CD14-positive monocyte (primary cell): ENCODE measurements around the gene PCCA. TPM values are rescaled to one million over a fixed set of nuclear protein-coding genes. Genes with fewer than 3 reads are reported as not detected.
A peak's percentile ranks its signal among the peaks of the same experiment; 100 is the strongest.

Experiments used
- DNase-seq, 3 donors: peaks; one replicate each; pipeline ENCODE4 v3.0.0-alpha.2; 2011 to 2022
- H2AFZ ChIP-seq: 2 replicates; pipeline ENCODE4 v1.6.0; 2012; ENCODE audit warnings: mild to moderate bottlenecking, low read depth, low read length, inconsistent platforms; ENCODE audit not compliant: insufficient read depth, poor library complexity, severe bottlenecking
- H3K27ac ChIP-seq, 2 donors: 1 replicate in 1 of 2; 2 replicates in 1 of 2; pipeline ENCODE4 v1.5.1; 2012 to 2013; ENCODE audit warnings: low read length in 2 of 2, control low read depth in 1 of 2, inconsistent platforms in 1 of 2, low read depth in 1 of 2, mild to moderate bottlenecking in 1 of 2
- H3K27me3 ChIP-seq, 2 donors: one replicate each; pipeline versions ENCODE4 v1.6.0 to v1.6.1; 2011 to 2013; ENCODE audit warnings: low read length in 2 of 2; ENCODE audit not compliant: control insufficient read depth in 2 of 2, insufficient read depth in 2 of 2
- H3K36me3 ChIP-seq, 2 donors: replicated peaks in 1 of 2; 1 replicate in 1 of 2; 2 replicates in 1 of 2; pipeline versions ENCODE4 v1.5.1 to v1.6.1; 2012 to 2013; ENCODE audit warnings: low read length in 2 of 2, control low read depth in 1 of 2, inconsistent platforms in 1 of 2, mild to moderate bottlenecking in 1 of 2; ENCODE audit not compliant: insufficient read depth in 2 of 2, control insufficient read depth in 1 of 2
- H3K4me1 ChIP-seq, 2 donors: 1 replicate in 1 of 2; 2 replicates in 1 of 2; pipeline versions ENCODE4 v1.5.1 to v1.6.1; 2012 to 2013; ENCODE audit warnings: low read length in 2 of 2, control low read depth in 1 of 2, inconsistent platforms in 1 of 2, mild to moderate bottlenecking in 1 of 2, moderate library complexity in 1 of 2; ENCODE audit not compliant: insufficient read depth in 2 of 2, control insufficient read depth in 1 of 2
- H3K4me2 ChIP-seq: replicated peaks from 2 replicates; pipeline ENCODE3; 2012; ENCODE audit warnings: low read length, moderate library complexity, mild to moderate bottlenecking; ENCODE audit not compliant: poor library complexity, severe bottlenecking; ENCODE audit errors: extremely low read depth
- H3K4me3 ChIP-seq, 3 experiments: fragments of 200-600 bp in 1 of 3; sonication (generic) in 1 of 3; replicated peaks in 1 of 3; 1 replicate in 2 of 3; 2 replicates in 1 of 3; pipeline ENCODE4 v1.5.1; 2011 to 2013; ENCODE audit warnings: low read length in 3 of 3, mild to moderate bottlenecking in 3 of 3, control low read depth in 2 of 3, low read depth in 2 of 3, inconsistent platforms in 1 of 3, moderate library complexity in 1 of 3
- H3K79me2 ChIP-seq: 2 replicates; pipeline ENCODE4 v1.6.0; 2012; ENCODE audit warnings: mild to moderate bottlenecking, control low read depth, inconsistent platforms, low read length, moderate library complexity; ENCODE audit not compliant: insufficient read depth
- H3K9ac ChIP-seq: 2 replicates; pipeline ENCODE4 v1.6.0; 2017; ENCODE audit warnings: low read length, mild to moderate bottlenecking; ENCODE audit not compliant: insufficient read depth, poor library complexity, severe bottlenecking
- H3K9me3 ChIP-seq, 2 donors: replicated peaks in 1 of 2; 1 replicate in 1 of 2; 2 replicates in 1 of 2; pipeline versions ENCODE4 v1.5.1 to v1.6.1; 2012 to 2013; ENCODE audit warnings: low read length in 2 of 2, control low read depth in 1 of 2; ENCODE audit not compliant: control insufficient read depth in 1 of 2, insufficient read depth in 1 of 2
- H4K20me1 ChIP-seq: 2 replicates; pipeline ENCODE4 v1.6.0; 2012; ENCODE audit warnings: mild to moderate bottlenecking, low read length, control low read depth, moderate library complexity; ENCODE audit not compliant: insufficient read depth
- H3K27ac Mint-ChIP-seq, 7 donors: one replicate each; pipeline ENCODE4 v1.8.0; 2020; ENCODE audit warnings: mild to moderate bottlenecking in 7 of 7, mixed read lengths in 7 of 7, moderate library complexity in 6 of 7, inconsistent platforms in 2 of 7
- H3K27me3 Mint-ChIP-seq, 3 donors: one replicate each; pipeline ENCODE4 v1.8.0; 2021 to 2022; ENCODE audit warnings: low read depth in 3 of 3, mild to moderate bottlenecking in 3 of 3, mixed read lengths in 3 of 3, moderate library complexity in 3 of 3, inconsistent platforms in 1 of 3
- H3K36me3 Mint-ChIP-seq, 2 donors: one replicate each; pipeline ENCODE4 v1.8.0; 2020; ENCODE audit warnings: mixed read lengths in 2 of 2, inconsistent platforms in 1 of 2, mild to moderate bottlenecking in 1 of 2
- H3K4me1 Mint-ChIP-seq: one replicate; pipeline ENCODE4 v1.8.0; 2020; ENCODE audit warnings: mild to moderate bottlenecking, mixed read lengths
- H3K4me3 Mint-ChIP-seq, 2 donors: one replicate each; pipeline ENCODE4 v1.8.0; 2020; ENCODE audit warnings: mild to moderate bottlenecking in 2 of 2, mixed read lengths in 2 of 2, moderate library complexity in 1 of 2
- H3K9me3 Mint-ChIP-seq, 7 donors: one replicate each; pipeline ENCODE4 v1.8.0; 2020 to 2022; ENCODE audit warnings: mixed read lengths in 7 of 7, mild to moderate bottlenecking in 6 of 7, moderate library complexity in 6 of 7, inconsistent platforms in 2 of 7
- CTCF ChIP-seq: fragments of 200-600 bp; IDR thresholded peaks from one replicate; pipeline ENCODE4 v1.8.0; 2022; ENCODE audit warnings: antibody characterized with exemption, mild to moderate bottlenecking
- WGBS: methylation state at CpG from one replicate; pipeline ENCODE4 v1.1.5; 2013; ENCODE audit warnings: missing lambda C conversion rate; ENCODE audit not compliant: insufficient coverage; 5-methylcytosine and 5-hydroxymethylcytosine counted together
- intact Hi-C, 2 donors: fragments of 100-400 bp; cut with micrococcal nuclease; formaldehyde crosslinking; loops; one replicate each; pipeline versions ENCODE4 v1.15.0 to v1.15.1; 2023
- polyA plus RNA-seq, 3 donors: library from polyadenylated mRNA; depleted of rRNA in 1 of 3; unstranded in 2 of 3; stranded (reverse) in 1 of 3; fragments of 300-500 nt in 2 of 3; fragments of >200 nt in 1 of 3; fragmentation: Illumina TruSeq in 2 of 3; gene quantifications; 1 replicate in 2 of 3; 2 replicates in 1 of 3; pipeline ENCODE4 v1.2.3, GENCODE V29; 2012 to 2021

PCCA gene
- polyA plus RNA-seq, 3 donors = 4.4 to 13.5 (median 11.9) TPM

GRCh38 chr13:100483841-100484381 lies 395.0 kb downstream of the PCCA start:
- Mint-ChIP-seq H3K36me3 (peaks cover 0 to 2% of the 10 kb centered on the region in 2 donors), H3K27me3 (peaks cover 0 to 5% (median 0%) of the 10 kb centered on the region in 3 donors), H3K27ac (no peak overlapping the region), H3K9me3 (peaks cover 0 to 3% (median 0%) of the 10 kb centered on the region in 7 donors), H3K4me1 (peaks cover 18% of the 10 kb centered on the region), H3K4me3 (peak overlapping the region in 1 of 2 donors; percentile 67)
- Histone ChIP-seq H3K4me3 (no peak overlapping the region), H3K27ac (no peak overlapping the region), H3K79me2 (no peaks in the 10 kb centered on the region), H3K36me3 (no peaks in the 10 kb centered on the region), H3K9ac (no peak overlapping the region), H4K20me1 (no peaks in the 10 kb centered on the region), H3K27me3 (no peaks in the 10 kb centered on the region), H3K4me1 (peaks cover 6 to 10% of the 10 kb centered on the region in 2 donors), H3K9me3 (no peaks in the 10 kb centered on the region), H2AFZ (no peak overlapping the region), H3K4me2 (no peak overlapping the region)
- no peak for DNase-seq
- no peak for TF ChIP-seq CTCF
- 100% methylated on average over 1 of the region's 8 CpGs for WGBS
- intact Hi-C loops = no loop called here

- peaks cover 0 to 5% (median 0%) of the 10 kb centered on the region in 3 donors for H3K27me3 Mint-ChIP-seq
- peaks cover 8 to 12% of the 10 kb centered on the region in 2 donors for H3K4me1 ChIP-seq
- no peaks in the 10 kb centered on the region for H4K20me1 ChIP-seq
- DNase-seq = no peak
- H3K9ac ChIP-seq = no peak overlapping the region
- H2AFZ ChIP-seq = no peak overlapping the region
- peaks cover 0 to 3% (median 0%) of the 10 kb centered on the region in 7 donors for H3K9me3 Mint-ChIP-seq
- H3K4me3 ChIP-seq = no peak overlapping the region
- H3K27ac Mint-ChIP-seq = peak overlapping the region in 1 of 7 donors; percentile 9
- H3K36me3 ChIP-seq = no peaks in the 10 kb centered on the region
- H3K27me3 ChIP-seq = no peaks in the 10 kb centered on the region
- H3K4me1 Mint-ChIP-seq = peaks cover 22% of the 10 kb centered on the region
- no peak overlapping the region for H3K4me2 ChIP-seq
- no peaks in the 10 kb centered on the region for H3K9me3 ChIP-seq
- peaks cover 0 to 2% of the 10 kb centered on the region in 2 donors for H3K36me3 Mint-ChIP-seq
- H3K27ac ChIP-seq = no peak overlapping the region
- no peak for TF ChIP-seq CTCF
- WGBS = no CpG with 5 or more reads among the region's 3 CpGs
- H3K79me2 ChIP-seq = no peaks in the 10 kb centered on the region
- no peak overlapping the region for H3K4me3 Mint-ChIP-seq
- intact Hi-C loops = no loop called here
These were observed 395.8 kb downstream of the PCCA start for GRCh38 chr13:100484702-100485101.
